ENCODE measurements around the gene NKX6-1.
A peak's percentile ranks its signal among the peaks of the same experiment; 100 is the strongest.

Gene NKX6-1

GRCh38 chr4:84498935-84499623 is at the start of gene NKX6-1:
Gene NKX6-1 (minus strand): TSS chr4:84499292. CDS start chr4:84498228, 1,064 bp downstream.
- H3K9me3 ChIP-seq: peaks cover 0 to 15% (median 9%) of the 10 kb centered on the region in 3 donors
- H3K27ac ChIP-seq: no peak within 1 kb of the TSS
- peak; percentile 37 to 85 for DNase-seq
- peaks cover 5 to 100% of the 10 kb centered on the region in 2 donors for H3K27me3 ChIP-seq
- TF ChIP-seq, protein P1, sequence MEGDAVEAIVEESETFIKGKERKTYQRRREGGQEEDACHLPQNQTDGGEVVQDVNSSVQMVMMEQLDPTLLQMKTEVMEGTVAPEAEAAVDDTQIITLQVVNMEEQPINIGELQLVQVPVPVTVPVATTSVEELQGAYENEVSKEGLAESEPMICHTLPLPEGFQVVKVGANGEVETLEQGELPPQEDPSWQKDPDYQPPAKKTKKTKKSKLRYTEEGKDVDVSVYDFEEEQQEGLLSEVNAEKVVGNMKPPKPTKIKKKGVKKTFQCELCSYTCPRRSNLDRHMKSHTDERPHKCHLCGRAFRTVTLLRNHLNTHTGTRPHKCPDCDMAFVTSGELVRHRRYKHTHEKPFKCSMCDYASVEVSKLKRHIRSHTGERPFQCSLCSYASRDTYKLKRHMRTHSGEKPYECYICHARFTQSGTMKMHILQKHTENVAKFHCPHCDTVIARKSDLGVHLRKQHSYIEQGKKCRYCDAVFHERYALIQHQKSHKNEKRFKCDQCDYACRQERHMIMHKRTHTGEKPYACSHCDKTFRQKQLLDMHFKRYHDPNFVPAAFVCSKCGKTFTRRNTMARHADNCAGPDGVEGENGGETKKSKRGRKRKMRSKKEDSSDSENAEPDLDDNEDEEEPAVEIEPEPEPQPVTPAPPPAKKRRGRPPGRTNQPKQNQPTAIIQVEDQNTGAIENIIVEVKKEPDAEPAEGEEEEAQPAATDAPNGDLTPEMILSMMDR (IDR thresholded peaks at IDR 0.05): no peak
- peaks cover 0 to 39% (median 30%) of the 10 kb centered on the region in 4 donors for H3K4me1 ChIP-seq
- intact Hi-C loops (cut with DNase I; ENCODE audit: low total_unique reads): no loop called here
- peak within 1 kb of the TSS; percentile 46 to 48 for H3K4me3 ChIP-seq
- no peaks in the 10 kb centered on the region for H3K36me3 ChIP-seq

DNA sequence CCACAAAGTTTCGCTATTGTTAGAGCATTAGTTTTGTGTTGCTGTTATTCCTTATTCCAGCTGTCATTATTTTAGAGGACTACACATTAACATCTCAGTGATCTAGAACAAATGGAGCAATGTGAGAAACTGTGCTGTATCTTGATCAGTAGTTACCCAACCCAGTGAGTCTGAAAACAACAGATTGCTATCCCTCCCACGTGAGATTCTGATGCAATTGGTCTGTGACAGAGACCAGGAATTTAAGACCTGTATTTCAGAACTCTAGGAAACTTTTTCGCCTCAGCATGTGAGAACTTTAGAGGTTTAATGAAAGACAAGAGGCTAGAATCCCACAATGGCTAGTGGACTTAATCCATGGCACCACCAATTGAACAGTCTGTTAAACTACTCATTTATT is 48.1 kb upstream of the NKX6-1 start:
- intact Hi-C loops (cut with DNase I; ENCODE audit: low total_unique reads): no loop called here
- Histone ChIP-seq H3K4me1 (no peaks in the 10 kb centered on the region), H3K27ac (no peak overlapping the region), H3K36me3 (no peaks in the 10 kb centered on the region), H3K9me3 (no peaks in the 10 kb centered on the region), H3K27me3 (no peaks in the 10 kb centered on the region), H3K4me3 (no peak overlapping the region)
- no peak for DNase-seq
- TF ChIP-seq, protein P1 (IDR thresholded peaks at IDR 0.05): no peak

GRCh38 chr4:84545093-84545492 is 46.0 kb upstream of the NKX6-1 start:
- Histone ChIP-seq H3K27ac (no peak overlapping the region), H3K9me3 (no peaks in the 10 kb centered on the region), H3K27me3 (no peaks in the 10 kb centered on the region), H3K4me1 (no peaks in the 10 kb centered on the region), H3K36me3 (no peaks in the 10 kb centered on the region), H3K4me3 (no peak overlapping the region)
- DNase-seq: no peak
- TF ChIP-seq, protein P1 (IDR thresholded peaks at IDR 0.05): no peak
- intact Hi-C loops (cut with DNase I; ENCODE audit: low total_unique reads): no loop called here

DNA sequence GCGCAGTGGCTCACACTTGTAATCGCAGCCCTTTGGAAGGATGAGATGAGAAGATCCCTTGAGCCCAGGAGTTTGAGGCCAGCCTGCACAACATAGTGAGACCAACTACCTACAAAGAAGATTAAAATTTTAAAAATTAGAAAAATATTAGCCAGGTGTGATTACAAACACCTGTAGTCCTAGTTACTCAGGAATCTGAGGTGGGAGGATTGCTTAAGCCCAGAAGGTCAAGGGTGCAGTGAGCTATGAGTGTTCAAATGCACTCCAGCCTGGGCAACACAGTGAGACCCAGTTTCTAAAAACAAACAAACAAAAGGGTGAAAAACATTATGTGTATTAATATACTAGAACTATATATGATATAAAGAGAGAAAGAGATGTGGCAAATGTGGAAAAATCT is 36.8 kb upstream of the NKX6-1 start:
- no peak overlapping the region for H3K4me3 ChIP-seq
- DNase-seq: no peak
- no peaks in the 10 kb centered on the region for H3K27me3 ChIP-seq
- H3K9me3 ChIP-seq: no peaks in the 10 kb centered on the region
- intact Hi-C loops (cut with DNase I; ENCODE audit: low total_unique reads): no loop called here
- TF ChIP-seq, protein P1 (IDR thresholded peaks at IDR 0.05): no peak
- H3K36me3 ChIP-seq: no peaks in the 10 kb centered on the region
- no peaks in the 10 kb centered on the region for H3K4me1 ChIP-seq
- no peak overlapping the region for H3K27ac ChIP-seq

- Histone ChIP-seq H3K27ac (no peak overlapping the region), H3K9me3 (no peaks in the 10 kb centered on the region), H3K27me3 (no peaks in the 10 kb centered on the region), H3K36me3 (no peaks in the 10 kb centered on the region), H3K4me1 (no peaks in the 10 kb centered on the region), H3K4me3 (no peak overlapping the region)
- TF ChIP-seq, protein P1 (IDR thresholded peaks at IDR 0.05): no peak
- DNase-seq: no peak
- intact Hi-C loops (cut with DNase I; ENCODE audit: low total_unique reads): no loop called here
Observed at GRCh38 chr4:84531689-84532088, 32.6 kb upstream of the NKX6-1 start.

Measured in tibial artery (tissue), 4 donors.